OCI-LY1 (cell line): Measurements from ENCODE around the gene FFAR1.

Experiments
- EZH2 ChIP-seq: fragments of 200-600 bp; sonication (generic), shearing (Covaris generic); IDR thresholded peaks from 2 replicates; pipeline ENCODE4 v1.8.0; 2017; ENCODE audit warnings: borderline replicate concordance, mixed run types, mild to moderate bottlenecking, antibody characterized with exemption, low read length, moderate library complexity, mixed read lengths
- TF ChIP-seq, protein P1 (sequence below): fragments of 200-600 bp; sonication (generic), shearing (Covaris generic); IDR thresholded peaks from 2 replicates; pipeline ENCODE4 v1.5.1; 2017; ENCODE audit warnings: mild to moderate bottlenecking, antibody characterized with exemption, low read length, moderate library complexity, mixed read lengths

DNA sequence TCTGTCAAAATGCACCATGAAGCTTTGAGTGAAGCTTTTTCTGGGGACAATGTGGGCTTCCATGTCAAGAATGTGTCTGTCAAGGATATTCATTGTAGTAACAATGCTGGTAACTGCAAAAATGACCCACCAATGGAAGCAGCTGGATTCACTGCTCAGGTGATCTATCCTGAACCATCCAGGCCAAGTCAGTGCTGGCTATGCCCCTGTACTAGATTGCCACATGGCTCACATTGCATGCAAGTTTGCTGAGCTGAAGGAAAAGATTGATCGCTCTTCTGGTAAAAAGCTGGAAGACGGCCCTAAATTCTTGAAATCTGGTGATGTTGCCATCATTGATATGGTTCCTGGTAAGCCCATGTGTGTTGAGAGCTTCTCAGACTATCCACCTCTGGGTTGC is 35.8 kb downstream of the FFAR1 start:
- TF ChIP-seq, protein P1, sequence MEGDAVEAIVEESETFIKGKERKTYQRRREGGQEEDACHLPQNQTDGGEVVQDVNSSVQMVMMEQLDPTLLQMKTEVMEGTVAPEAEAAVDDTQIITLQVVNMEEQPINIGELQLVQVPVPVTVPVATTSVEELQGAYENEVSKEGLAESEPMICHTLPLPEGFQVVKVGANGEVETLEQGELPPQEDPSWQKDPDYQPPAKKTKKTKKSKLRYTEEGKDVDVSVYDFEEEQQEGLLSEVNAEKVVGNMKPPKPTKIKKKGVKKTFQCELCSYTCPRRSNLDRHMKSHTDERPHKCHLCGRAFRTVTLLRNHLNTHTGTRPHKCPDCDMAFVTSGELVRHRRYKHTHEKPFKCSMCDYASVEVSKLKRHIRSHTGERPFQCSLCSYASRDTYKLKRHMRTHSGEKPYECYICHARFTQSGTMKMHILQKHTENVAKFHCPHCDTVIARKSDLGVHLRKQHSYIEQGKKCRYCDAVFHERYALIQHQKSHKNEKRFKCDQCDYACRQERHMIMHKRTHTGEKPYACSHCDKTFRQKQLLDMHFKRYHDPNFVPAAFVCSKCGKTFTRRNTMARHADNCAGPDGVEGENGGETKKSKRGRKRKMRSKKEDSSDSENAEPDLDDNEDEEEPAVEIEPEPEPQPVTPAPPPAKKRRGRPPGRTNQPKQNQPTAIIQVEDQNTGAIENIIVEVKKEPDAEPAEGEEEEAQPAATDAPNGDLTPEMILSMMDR, result no peak
- TF ChIP-seq EZH2, result no peak
